Fibroblast of villous mesenchyme (primary cell): ENCODE results near the gene KCNH1. TPM values are rescaled to one million over a fixed set of nuclear protein-coding genes. Genes with fewer than 3 reads are reported as not detected.
A peak's percentile ranks its signal among the peaks of the same experiment; 100 is the strongest.

Experiments used
- DNase-seq: peaks from one replicate; pipeline ENCODE4 v3.0.0-alpha.2; 2010; ENCODE audit warnings: low read depth
- H3K4me3 ChIP-seq: 2 replicates; pipeline ENCODE4 v1.5.1; 2011; ENCODE audit warnings: low read depth, mild to moderate bottlenecking, low read length
- CTCF ChIP-seq: IDR thresholded peaks from 2 replicates; pipeline ENCODE4 v1.5.1; 2012; ENCODE audit warnings: low read depth, mild to moderate bottlenecking, low read length; ENCODE audit not compliant: insufficient read depth
- total RNA-seq: library from RNA; depleted of rRNA; stranded (reverse); fragments of >200 nt; gene quantifications from 2 replicates; pipeline ENCODE4 v1.2.3, GENCODE V29; 2012

KCNH1 gene
- total RNA-seq, 1 donor, result 11.2 TPM

- no peak for TF ChIP-seq CTCF
- no peak for DNase-seq
- H3K4me3 ChIP-seq, result no peak overlapping the region
These were observed 1.1 kb downstream of the KCNH1 start for GRCh38 chr1:211132721-211133392.

GRCh38 chr1:211129776-211130175 is 4.2 kb downstream of the KCNH1 start:
- no peak for DNase-seq
- H3K4me3 ChIP-seq, result no peak overlapping the region
- no peak for TF ChIP-seq CTCF

GRCh38 chr1:211127166-211127565 is 6.8 kb downstream of the KCNH1 start:
- no peak for TF ChIP-seq CTCF
- H3K4me3 ChIP-seq, result no peak overlapping the region
- peak; percentile 59 for DNase-seq

GRCh38 chr1:211126622-211127021 is 7.3 kb downstream of the KCNH1 start:
- H3K4me3 ChIP-seq, result no peak overlapping the region
- TF ChIP-seq CTCF, result no peak
- peak; percentile 70 for DNase-seq

GRCh38 chr1:211118407-211119102 is 15.4 kb downstream of the KCNH1 start:
- DNase-seq, result peak; percentile 18
- no peak overlapping the region for H3K4me3 ChIP-seq
- TF ChIP-seq CTCF, result no peak

GRCh38 chr1:211114446-211114845 is 19.5 kb downstream of the KCNH1 start:
- no peak overlapping the region for H3K4me3 ChIP-seq
- no peak for DNase-seq
- no peak for TF ChIP-seq CTCF
